ENCODE measurements around the gene TACR1.
A peak's percentile ranks its signal among the peaks of the same experiment; 100 is the strongest.
"Not testable (repeated sequence)": the region's sequence is repeated elsewhere in the genome, so short reads cannot be mapped to it uniquely, and the experiment has no call there.

Gene TACR1

GRCh38 chr2:75065402-75066008 is 133.8 kb downstream of the TACR1 start:
- TF ChIP-seq CTCF (IDR thresholded peaks at IDR 0.05) = no peak
- H3K27ac Mint-ChIP-seq = no peak overlapping the region
- H3K27me3 Mint-ChIP-seq (ENCODE audit: low read depth, poor library complexity) = peaks cover 5% of the 10 kb centered on the region
- no peak overlapping the region for H3K4me3 Mint-ChIP-seq
- no peaks in the 10 kb centered on the region for H3K9me3 Mint-ChIP-seq
- H3K36me3 Mint-ChIP-seq (ENCODE audit: low read depth) = no peaks in the 10 kb centered on the region
- H3K4me1 Mint-ChIP-seq = peaks cover 4% of the 10 kb centered on the region
- DNase-seq = no peak

GRCh38 chr2:75064691-75065396 is 134.5 kb downstream of the TACR1 start:
- Mint-ChIP-seq H3K27ac (no peak overlapping the region), H3K4me1 (peaks cover 4% of the 10 kb centered on the region), H3K27me3 (ENCODE audit: low read depth, poor library complexity) (peaks cover 9% of the 10 kb centered on the region), H3K4me3 (no peak overlapping the region), H3K36me3 (ENCODE audit: low read depth) (no peaks in the 10 kb centered on the region), H3K9me3 (no peaks in the 10 kb centered on the region)
- peak; percentile 73 for DNase-seq
- TF ChIP-seq CTCF (IDR thresholded peaks at IDR 0.05) = peak; percentile 88

- Mint-ChIP-seq H3K4me3 (peak overlapping the region; percentile 28), H3K27ac (no peak overlapping the region), H3K9me3 (no peaks in the 10 kb centered on the region), H3K4me1 (peaks cover 4% of the 10 kb centered on the region), H3K36me3 (ENCODE audit: low read depth) (no peaks in the 10 kb centered on the region), H3K27me3 (ENCODE audit: low read depth, poor library complexity) (peaks cover 14% of the 10 kb centered on the region)
- no peak for TF ChIP-seq CTCF (IDR thresholded peaks at IDR 0.05)
- no peak for DNase-seq
Observed at GRCh38 chr2:75063906-75064305, 135.4 kb downstream of the TACR1 start.

GRCh38 chr2:75058427-75058826 is 140.9 kb downstream of the TACR1 start:
- Mint-ChIP-seq H3K27ac (no peak overlapping the region), H3K4me3 (no peak overlapping the region), H3K27me3 (ENCODE audit: low read depth, poor library complexity) (peaks cover 19% of the 10 kb centered on the region), H3K36me3 (ENCODE audit: low read depth) (no peaks in the 10 kb centered on the region), H3K4me1 (no peaks in the 10 kb centered on the region), H3K9me3 (peaks cover 3% of the 10 kb centered on the region)
- TF ChIP-seq CTCF (IDR thresholded peaks at IDR 0.05) = no peak
- DNase-seq = no peak

- DNase-seq; H3K4me3 Mint-ChIP-seq; H3K9me3 Mint-ChIP-seq; H3K4me1 Mint-ChIP-seq; H3K36me3 Mint-ChIP-seq (ENCODE audit: low read depth): not testable (repeated sequence)
- Mint-ChIP-seq H3K27me3 (ENCODE audit: low read depth, poor library complexity) (peaks cover 22% of the 10 kb centered on the region), H3K27ac (peak overlapping the region; percentile 26)
Observed at GRCh38 chr2:75057150-75057549, 142.2 kb downstream of the TACR1 start.

- TF ChIP-seq CTCF (IDR thresholded peaks at IDR 0.05) = no peak
- DNase-seq = no peak
- no peak overlapping the region for H3K4me3 Mint-ChIP-seq
- no peaks in the 10 kb centered on the region for H3K36me3 Mint-ChIP-seq (ENCODE audit: low read depth)
- H3K27ac Mint-ChIP-seq = no peak overlapping the region
- peaks cover 3% of the 10 kb centered on the region for H3K9me3 Mint-ChIP-seq
- H3K27me3 Mint-ChIP-seq (ENCODE audit: low read depth, poor library complexity) = peaks cover 19% of the 10 kb centered on the region
- H3K4me1 Mint-ChIP-seq = peaks cover 9% of the 10 kb centered on the region
Observed at GRCh38 chr2:75055820-75056675, 143.3 kb downstream of the TACR1 start.
